Stimulated activated CD8-positive, alpha-beta memory T cell treated with anti-CD3 and anti-CD28 coated beads, Interleukin-7, amount 100 ng/mL, for 48 hours (primary cell): ENCODE results near the gene WDR53.
"Not testable (repeated sequence)": the region's sequence is repeated elsewhere in the genome, so short reads cannot be mapped to it uniquely, and the experiment has no call there.

Experiments used
- DNase-seq, 2 donors: peaks; one replicate each; pipeline ENCODE4 v3.0.0-alpha.2; 2020; ENCODE audit warnings: low read depth in 1 of 2; ENCODE audit errors: extremely low read depth in 1 of 2

Gene WDR53

GRCh38 chr3:196559826-196560225 is 8.5 kb downstream of the WDR53 start:
- DNase-seq: no peak

- DNase-seq: no peak
Observed at GRCh38 chr3:196558476-196558875, 9.9 kb downstream of the WDR53 start.

GRCh38 chr3:196557236-196557635 is 11.1 kb downstream of the WDR53 start:
- DNase-seq: no peak

- DNase-seq: no peak
Observed at GRCh38 chr3:196555295-196555694, 13.1 kb downstream of the WDR53 start.

GRCh38 chr3:196554205-196554604 is 14.1 kb downstream of the WDR53 start:
- DNase-seq: no peak

- no peak for DNase-seq
Observed at GRCh38 chr3:196553551-196553950, 14.8 kb downstream of the WDR53 start.

- no peak for DNase-seq
Observed at GRCh38 chr3:196552253-196552652, 16.1 kb downstream of the WDR53 start.

- DNase-seq: not testable (repeated sequence)
Observed at GRCh38 chr3:196550172-196550571, 18.2 kb downstream of the WDR53 start.

GRCh38 chr3:196549312-196549711 is 19.0 kb downstream of the WDR53 start:
- not testable (repeated sequence) for DNase-seq

- DNase-seq: no peak
Observed at GRCh38 chr3:196547067-196547466, 21.3 kb downstream of the WDR53 start.

GRCh38 chr3:196546537-196546936 is 21.8 kb downstream of the WDR53 start:
- DNase-seq: no peak

- DNase-seq: no peak
Observed at GRCh38 chr3:196544491-196544992, 23.8 kb downstream of the WDR53 start.

GRCh38 chr3:196541684-196542445 is 26.5 kb downstream of the WDR53 start:
- DNase-seq: no peak

GRCh38 chr3:196537319-196537984 is 30.9 kb downstream of the WDR53 start:
- DNase-seq: peak in 1 of 2 donors; percentile 16

GRCh38 chr3:196533260-196533681 is 35.1 kb downstream of the WDR53 start:
- no peak for DNase-seq

GRCh38 chr3:196531418-196531817 is 36.9 kb downstream of the WDR53 start:
- DNase-seq: no peak

GRCh38 chr3:196528639-196529233 is 39.6 kb downstream of the WDR53 start:
- peak; percentile 71 to 76 for DNase-seq

- no peak for DNase-seq
Observed at GRCh38 chr3:196525141-196525540, 43.2 kb downstream of the WDR53 start.

GRCh38 chr3:196524527-196524926 is 43.8 kb downstream of the WDR53 start:
- DNase-seq: no peak

GRCh38 chr3:196523841-196524240 is 44.5 kb downstream of the WDR53 start:
- DNase-seq: no peak

GRCh38 chr3:196521291-196521690 is 47.1 kb downstream of the WDR53 start:
- DNase-seq: not testable (repeated sequence)

GRCh38 chr3:196519718-196520082 is 48.7 kb downstream of the WDR53 start:
- DNase-seq: no peak
